WTC11 (cell line): ENCODE measurements around the gene C18orf32.

Experiments used
- CREB1 ChIP-seq: sonication (generic); formaldehyde crosslinking; IDR thresholded peaks from 2 replicates; pipeline ENCODE4 v1.8.0; 2023; ENCODE audit warnings: mild to moderate bottlenecking, missing genetic modification reagents
- CTCF ChIP-seq: fragments of 200-600 bp; IDR thresholded peaks from 2 replicates; pipeline ENCODE4 v1.8.0; 2022; ENCODE audit warnings: antibody characterized with exemption

DNA sequence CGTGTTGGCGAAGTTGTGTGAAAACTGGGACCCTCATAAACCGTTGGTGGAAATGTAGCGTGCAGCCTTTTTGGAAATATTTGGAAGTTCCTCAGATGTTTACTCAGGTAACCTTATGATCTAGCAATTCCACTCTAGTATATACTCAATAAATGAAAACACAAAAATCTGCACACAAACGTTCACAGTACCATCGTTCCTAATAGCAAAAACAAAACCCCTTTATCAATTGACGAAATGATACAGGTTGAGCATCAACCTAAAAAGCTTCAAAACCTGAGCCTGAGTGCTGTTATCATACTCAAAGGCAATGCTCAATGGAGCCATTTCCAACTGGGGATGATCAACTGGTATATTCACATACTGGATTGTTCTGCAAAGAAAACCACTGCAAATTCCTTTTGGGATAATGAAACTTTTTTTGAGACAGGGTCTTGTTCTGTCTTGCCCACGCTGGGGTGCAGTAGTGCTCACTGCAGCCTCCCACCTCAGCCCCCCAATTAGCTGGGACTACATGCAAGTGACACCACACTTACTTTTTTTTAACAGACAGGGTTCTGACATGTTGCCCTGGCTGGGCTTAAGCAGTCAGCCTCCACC is 777 bp upstream of the C18orf32 start:
- TF ChIP-seq CTCF, result no peak
- TF ChIP-seq CREB1, result no peak
